PC-3 (cell line): ENCODE measurements around the gene SLC12A5.

Experiments used
- CTCF ChIP-seq: fragments of 300-600 bp; sonication (generic); conservative IDR thresholded peaks from 2 replicates; pipeline ENCODE4 v1.5.1; 2017; ENCODE audit warnings: antibody characterized with exemption, low read depth, mild to moderate bottlenecking, low read length
- EZH2phosphoT487 ChIP-seq: fragments of 300-600 bp; sonication (generic); IDR thresholded peaks from 2 replicates; pipeline ENCODE4 v1.6.1; 2018; ENCODE audit warnings: mild to moderate bottlenecking, antibody characterized with exemption, low read length, borderline replicate concordance

DNA sequence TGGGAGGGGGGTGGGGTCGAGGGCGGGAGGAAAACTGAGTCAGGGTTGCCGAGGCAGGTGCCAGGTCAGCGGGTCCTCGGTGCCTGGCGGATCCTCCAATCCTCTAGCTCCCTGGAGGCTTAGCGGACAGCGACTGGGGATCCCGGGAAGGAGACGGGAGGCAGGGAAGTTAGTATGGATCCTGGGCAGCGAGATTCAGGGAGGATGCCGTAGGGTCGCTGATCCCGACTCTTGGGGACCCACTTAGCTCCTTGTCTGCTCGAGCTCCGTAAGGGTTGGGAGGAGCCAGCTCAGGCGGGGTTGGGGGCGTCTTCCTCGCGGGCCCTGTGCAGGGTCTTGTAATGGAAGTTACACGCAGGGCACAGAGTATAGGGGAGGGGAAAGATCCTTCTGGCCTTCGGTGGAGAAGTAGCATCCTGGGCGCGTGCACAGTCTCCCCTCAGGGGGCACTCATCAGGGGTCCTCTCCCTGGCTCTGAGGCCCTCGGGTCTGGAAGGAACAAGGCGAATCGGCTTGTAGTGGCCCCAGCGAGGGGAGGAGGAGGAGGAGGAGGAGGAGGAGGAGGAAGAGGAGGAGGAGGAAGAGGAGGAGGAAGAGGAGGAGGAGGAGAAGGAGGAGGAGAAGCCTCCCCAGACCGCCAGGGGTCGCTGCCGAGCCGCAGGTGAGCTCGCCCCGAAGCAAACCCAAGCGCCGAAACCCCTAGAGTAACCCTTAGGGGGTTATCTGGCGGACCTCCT is 6.4 kb upstream of the SLC12A5 start:
- peak; percentile 70 for TF ChIP-seq CTCF
- no peak for TF ChIP-seq EZH2phosphoT487
